Measurements from ENCODE around the gene SDK1. TPM values are rescaled to one million over a fixed set of nuclear protein-coding genes. Genes with fewer than 3 reads are reported as not detected.

Gene SDK1
- total RNA-seq, 4 donors from 2014 or later: under 0.01 to 16.2 (median 7.2) TPM

DNA sequence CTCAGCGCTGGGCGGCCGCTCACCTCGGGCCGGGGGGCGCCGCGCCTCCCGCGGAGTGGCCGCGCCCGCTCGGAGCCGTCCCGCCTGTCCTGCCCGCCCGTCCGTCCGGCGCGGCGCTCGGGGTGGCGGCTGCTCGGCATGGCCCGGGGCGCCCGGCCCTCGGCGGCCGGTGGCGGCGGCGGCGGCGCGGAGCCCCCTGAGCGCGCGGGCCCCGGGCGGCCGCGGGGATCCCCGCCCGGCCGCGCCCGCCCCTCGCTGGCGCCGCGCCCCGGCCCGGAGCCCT, 338 bp downstream of the SDK1 start:
- Histone ChIP-seq H3K9me3 (no peaks in the 10 kb centered on the region), H3K27me3 (no peaks in the 10 kb centered on the region), H3K36me3 (no peaks in the 10 kb centered on the region), H3K4me3 (peak overlapping the region; percentile 35 to 63), H3K4me1 (peaks cover 5 to 6% of the 10 kb centered on the region in 2 donors), H3K27ac (no peak overlapping the region)
- intact Hi-C loops (cut with DNase I; ENCODE audit: low total_unique reads): no loop called here
- DNase-seq: no peak
- TF ChIP-seq, protein P1, sequence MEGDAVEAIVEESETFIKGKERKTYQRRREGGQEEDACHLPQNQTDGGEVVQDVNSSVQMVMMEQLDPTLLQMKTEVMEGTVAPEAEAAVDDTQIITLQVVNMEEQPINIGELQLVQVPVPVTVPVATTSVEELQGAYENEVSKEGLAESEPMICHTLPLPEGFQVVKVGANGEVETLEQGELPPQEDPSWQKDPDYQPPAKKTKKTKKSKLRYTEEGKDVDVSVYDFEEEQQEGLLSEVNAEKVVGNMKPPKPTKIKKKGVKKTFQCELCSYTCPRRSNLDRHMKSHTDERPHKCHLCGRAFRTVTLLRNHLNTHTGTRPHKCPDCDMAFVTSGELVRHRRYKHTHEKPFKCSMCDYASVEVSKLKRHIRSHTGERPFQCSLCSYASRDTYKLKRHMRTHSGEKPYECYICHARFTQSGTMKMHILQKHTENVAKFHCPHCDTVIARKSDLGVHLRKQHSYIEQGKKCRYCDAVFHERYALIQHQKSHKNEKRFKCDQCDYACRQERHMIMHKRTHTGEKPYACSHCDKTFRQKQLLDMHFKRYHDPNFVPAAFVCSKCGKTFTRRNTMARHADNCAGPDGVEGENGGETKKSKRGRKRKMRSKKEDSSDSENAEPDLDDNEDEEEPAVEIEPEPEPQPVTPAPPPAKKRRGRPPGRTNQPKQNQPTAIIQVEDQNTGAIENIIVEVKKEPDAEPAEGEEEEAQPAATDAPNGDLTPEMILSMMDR (IDR thresholded peaks at IDR 0.05): no peak
- no peak for TF ChIP-seq POLR2A (IDR thresholded peaks at IDR 0.05)

DNA sequence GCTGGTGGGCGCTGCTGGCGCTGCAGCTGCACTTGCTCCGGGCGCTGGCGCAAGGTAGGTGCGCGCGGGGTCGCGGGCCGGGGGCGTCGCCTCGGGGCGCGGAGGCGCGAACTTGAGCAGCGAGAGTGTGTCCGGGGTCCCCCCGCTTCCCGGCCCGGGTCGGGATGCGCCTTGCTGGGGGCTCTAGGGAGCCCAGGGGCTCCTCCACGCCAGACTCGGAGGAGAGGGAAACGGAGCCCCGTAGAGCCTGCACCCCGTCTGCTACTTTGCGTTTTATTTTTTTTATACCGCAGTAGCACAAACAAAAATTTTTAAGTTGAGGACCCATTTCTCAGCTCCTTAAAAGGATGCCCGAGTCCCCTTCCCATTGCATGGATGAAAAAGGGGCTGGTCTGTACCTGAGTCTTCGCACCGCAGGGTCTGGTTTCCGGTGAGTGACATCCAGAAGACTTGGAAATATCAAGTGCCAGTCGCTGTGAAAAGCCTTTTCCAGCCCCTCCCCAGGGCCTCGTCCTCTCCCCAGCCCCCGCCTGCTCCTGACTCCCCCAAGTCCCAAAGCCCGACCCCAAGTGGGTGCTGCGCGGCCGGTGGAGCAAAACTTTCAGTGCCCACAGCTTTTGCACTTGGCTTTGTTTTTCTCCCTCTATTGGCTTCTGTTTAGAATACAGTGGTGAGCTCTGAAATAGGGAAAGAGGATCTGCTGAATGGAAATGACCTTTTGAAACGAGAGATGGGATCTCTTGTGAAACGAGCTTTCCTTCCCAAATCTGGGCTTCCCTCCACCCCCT, 973 bp downstream of the SDK1 start:
- no peaks in the 10 kb centered on the region for H3K27me3 ChIP-seq
- intact Hi-C loops (cut with DNase I; ENCODE audit: low total_unique reads): no loop called here
- H3K36me3 ChIP-seq: no peaks in the 10 kb centered on the region
- peak overlapping the region; percentile 63 to 65 for H3K27ac ChIP-seq
- peak in 1 of 2 donors; percentile 20 for DNase-seq
- H3K9me3 ChIP-seq: no peaks in the 10 kb centered on the region
- TF ChIP-seq POLR2A (IDR thresholded peaks at IDR 0.05): no peak
- TF ChIP-seq, protein P1 (IDR thresholded peaks at IDR 0.05): peak in 2 of 4 experiments; percentile 12 to 17
- H3K4me1 ChIP-seq: peaks cover 5 to 6% of the 10 kb centered on the region in 2 donors
- peak overlapping the region; percentile 37 to 56 for H3K4me3 ChIP-seq

DNA sequence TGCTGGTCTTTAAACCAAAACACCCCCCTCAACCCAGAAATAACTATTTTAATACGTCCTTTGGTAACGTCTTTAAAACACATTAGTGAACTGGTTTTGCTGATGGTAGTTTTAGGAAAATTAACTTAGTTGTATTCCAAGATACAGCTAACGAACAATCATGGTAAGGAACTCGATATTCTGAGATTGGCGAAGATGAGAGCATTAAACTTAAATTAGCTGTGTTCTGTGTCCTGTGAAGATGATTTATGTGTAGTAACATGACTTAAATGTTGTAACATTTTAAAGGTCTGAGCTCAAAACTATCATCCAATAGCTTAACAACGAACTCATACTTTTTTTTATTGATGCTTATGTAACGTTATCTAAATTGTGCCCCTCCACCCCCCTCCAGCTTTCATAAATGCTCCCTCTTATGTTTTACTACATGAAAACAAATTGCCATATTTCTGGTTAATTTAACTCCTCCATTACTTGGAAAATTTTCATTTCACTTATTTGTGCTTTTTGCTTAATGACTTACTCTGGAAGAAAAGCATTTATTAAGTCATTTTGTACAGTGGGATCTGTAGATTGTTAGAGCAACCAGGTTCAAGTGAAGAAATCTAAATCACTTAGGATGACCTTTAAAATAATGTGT, 1.7 kb downstream of the SDK1 start:
- H3K27me3 ChIP-seq: no peaks in the 10 kb centered on the region
- H3K9me3 ChIP-seq: no peaks in the 10 kb centered on the region
- peak overlapping the region; percentile 63 to 65 for H3K27ac ChIP-seq
- DNase-seq: no peak
- peaks cover 5 to 6% of the 10 kb centered on the region in 2 donors for H3K4me1 ChIP-seq
- no peaks in the 10 kb centered on the region for H3K36me3 ChIP-seq
- TF ChIP-seq, protein P1 (IDR thresholded peaks at IDR 0.05): no peak
- no peak for TF ChIP-seq POLR2A (IDR thresholded peaks at IDR 0.05)
- H3K4me3 ChIP-seq: peak overlapping the region; percentile 37 to 56
- intact Hi-C loops (cut with DNase I; ENCODE audit: low total_unique reads): no loop called here

DNA sequence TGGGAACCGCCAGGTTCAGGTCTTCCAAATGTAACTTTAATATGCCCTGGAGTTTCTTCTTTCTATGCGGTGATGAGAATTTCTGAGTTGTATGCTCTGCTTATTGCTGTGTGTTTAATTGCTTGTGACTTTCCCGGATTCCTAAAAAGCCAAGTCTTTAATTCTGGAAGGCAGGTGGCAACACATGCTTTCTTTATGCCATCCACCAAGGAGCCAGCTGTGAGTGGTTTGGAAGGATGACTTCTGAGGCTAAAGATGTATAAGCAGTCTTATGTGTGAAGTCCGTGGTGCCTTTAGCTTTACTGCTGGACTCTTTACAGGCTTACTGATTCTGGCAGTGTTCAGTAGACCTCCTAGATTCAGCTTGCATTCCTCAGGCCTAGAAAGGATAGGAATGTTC, 3.1 kb downstream of the SDK1 start:
- Histone ChIP-seq H3K4me1 (peaks cover 5 to 6% of the 10 kb centered on the region in 2 donors), H3K36me3 (no peaks in the 10 kb centered on the region), H3K9me3 (no peaks in the 10 kb centered on the region), H3K27ac (no peak overlapping the region), H3K4me3 (no peak overlapping the region), H3K27me3 (no peaks in the 10 kb centered on the region)
- intact Hi-C loops (cut with DNase I; ENCODE audit: low total_unique reads): no loop called here
- TF ChIP-seq, protein P1 (IDR thresholded peaks at IDR 0.05): no peak
- TF ChIP-seq POLR2A (IDR thresholded peaks at IDR 0.05): no peak
- DNase-seq: no peak

DNA sequence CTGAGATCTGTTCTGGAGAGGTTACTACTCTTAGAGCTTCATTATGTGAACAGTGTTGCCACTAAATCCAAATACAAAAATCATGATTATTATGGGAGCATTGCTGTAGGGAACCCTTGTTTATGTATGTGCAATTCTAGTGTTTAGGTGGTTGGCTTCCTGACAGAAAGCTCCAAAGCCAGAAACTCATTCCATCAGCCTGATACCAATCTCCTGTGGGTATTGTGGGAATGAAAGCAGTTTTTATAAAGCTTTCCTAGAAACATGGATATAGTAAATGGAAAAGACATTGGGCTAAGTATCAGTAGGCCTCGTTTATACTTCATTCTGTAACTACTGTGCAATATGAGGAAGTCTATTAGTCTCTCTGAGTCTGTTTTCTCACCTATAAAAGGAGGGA, 6.4 kb downstream of the SDK1 start:
- DNase-seq: no peak
- TF ChIP-seq POLR2A (IDR thresholded peaks at IDR 0.05): no peak
- TF ChIP-seq, protein P1 (IDR thresholded peaks at IDR 0.05): no peak
- Histone ChIP-seq H3K27ac (no peak overlapping the region), H3K36me3 (no peaks in the 10 kb centered on the region), H3K4me1 (no peaks in the 10 kb centered on the region), H3K9me3 (no peaks in the 10 kb centered on the region), H3K4me3 (no peak overlapping the region), H3K27me3 (no peaks in the 10 kb centered on the region)
- intact Hi-C loops (cut with DNase I; ENCODE audit: low total_unique reads): no loop called here

Measured in uterus (tissue), 4 donors.